ENCODE measurements around the gene ISL2.

ISL2 gene

GRCh38 chr15:76328106-76328696 is 8.4 kb upstream of the ISL2 start:
- DNase-seq, result no peak

GRCh38 chr15:76328958-76329357 is 7.6 kb upstream of the ISL2 start:
- no peak for DNase-seq

- DNase-seq, result peak; percentile 58 to 62
Measured at GRCh38 chr15:76330080-76330680, 6.4 kb upstream of the ISL2 start.

- no peak for DNase-seq
Measured at GRCh38 chr15:76332796-76333195, 3.8 kb upstream of the ISL2 start.

DNA sequence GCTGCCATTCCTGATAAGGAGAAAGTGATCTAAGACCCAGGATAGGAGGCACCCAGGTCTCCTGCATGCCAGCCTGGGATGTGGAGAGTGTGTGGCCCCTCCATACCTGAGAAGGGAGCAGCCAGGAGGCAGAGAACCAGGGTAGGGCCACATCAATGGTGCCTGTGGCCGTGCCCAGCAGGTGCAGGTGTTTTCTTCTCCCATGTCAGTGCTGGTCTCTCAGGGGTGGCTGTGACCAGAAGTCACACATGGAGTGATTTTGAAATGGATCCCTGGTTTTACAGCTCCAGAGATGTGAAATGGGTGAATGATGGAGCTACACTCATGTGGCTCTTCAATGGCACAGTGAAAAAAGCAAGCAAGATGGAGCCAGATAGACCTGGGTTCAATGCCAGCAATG is 3.3 kb upstream of the ISL2 start:
- DNase-seq, result no peak

DNA sequence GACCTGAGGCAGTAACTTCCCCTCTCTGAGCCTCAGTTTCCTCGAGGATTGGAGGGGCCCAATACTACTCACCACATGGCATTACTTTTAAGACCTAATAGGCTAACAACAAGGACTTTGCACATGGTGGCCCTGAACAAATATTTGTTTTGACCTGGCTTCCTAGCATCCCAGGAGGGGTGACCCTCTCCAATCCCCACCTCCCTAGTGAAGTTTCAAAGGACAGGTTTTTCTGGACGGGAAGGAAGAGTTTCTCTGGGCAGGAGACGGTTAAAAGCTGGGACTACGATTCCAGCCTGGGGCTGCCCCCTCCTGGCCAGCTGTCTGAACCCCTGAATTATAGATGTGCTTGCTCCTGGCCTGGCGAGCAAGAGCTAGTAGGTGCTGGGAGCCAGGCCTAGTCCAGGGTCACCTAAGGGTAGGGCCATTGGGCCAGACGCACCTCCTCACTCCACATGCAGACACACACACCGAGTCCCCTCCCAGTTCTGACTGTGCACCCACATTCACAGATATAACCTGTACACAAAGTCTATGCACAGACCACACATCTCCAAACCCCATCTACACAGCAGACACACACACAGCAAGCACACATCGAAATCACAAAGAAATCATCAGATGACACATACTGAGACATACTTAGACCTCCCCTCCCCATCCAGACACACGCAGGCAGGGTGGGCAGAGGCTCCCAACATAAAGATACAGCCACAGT is 2.7 kb upstream of the ISL2 start:
- peak in 1 of 2 donors; percentile 35 for DNase-seq

GRCh38 chr15:76334438-76335306 is 1.9 kb upstream of the ISL2 start:
- DNase-seq, result no peak

- peak; percentile 46 to 49 for DNase-seq
Measured at GRCh38 chr15:76335307-76336253, 993 bp upstream of the ISL2 start.

GRCh38 chr15:76337059-76337695 is 604 bp downstream of the ISL2 start:
- DNase-seq, result peak; percentile 40 to 53

DNA sequence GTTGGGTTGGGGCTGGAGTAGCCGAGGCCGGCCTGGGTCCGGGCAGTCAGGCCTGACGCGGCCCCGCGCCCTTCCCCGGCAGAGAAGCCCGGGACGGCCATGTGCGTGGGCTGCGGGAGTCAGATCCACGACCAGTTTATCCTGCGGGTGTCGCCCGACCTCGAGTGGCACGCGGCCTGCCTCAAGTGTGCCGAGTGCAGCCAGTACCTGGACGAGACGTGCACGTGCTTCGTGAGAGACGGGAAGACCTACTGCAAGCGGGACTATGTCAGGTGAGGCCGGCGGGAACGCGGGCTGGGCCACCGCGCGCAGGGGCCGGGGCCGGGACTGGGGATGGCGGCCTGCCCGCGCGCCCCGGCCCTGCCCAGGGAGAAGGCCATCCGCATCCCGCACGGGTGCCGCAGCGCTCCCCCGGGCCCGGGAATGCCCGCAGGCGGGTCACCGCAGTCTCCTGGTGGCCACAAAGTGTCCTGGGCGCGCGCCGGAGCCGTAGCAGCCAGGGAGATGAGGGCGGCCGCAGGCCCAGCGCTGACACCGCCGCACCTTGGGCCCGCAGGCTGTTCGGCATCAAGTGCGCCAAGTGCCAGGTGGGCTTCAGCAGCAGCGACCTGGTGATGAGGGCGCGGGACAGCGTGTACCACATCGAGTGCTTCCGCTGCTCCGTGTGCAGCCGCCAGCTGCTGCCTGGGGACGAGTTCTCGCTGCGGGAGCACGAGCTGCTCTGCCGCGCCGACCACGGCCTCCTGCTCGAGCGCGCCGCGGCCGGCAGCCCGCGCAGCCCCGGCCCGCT is 1.3 kb downstream of the ISL2 start:
- no peak for DNase-seq

- DNase-seq, result peak in 1 of 2 donors; percentile 65
Measured at GRCh38 chr15:76338486-76339304, 2.1 kb downstream of the ISL2 start.

DNA sequence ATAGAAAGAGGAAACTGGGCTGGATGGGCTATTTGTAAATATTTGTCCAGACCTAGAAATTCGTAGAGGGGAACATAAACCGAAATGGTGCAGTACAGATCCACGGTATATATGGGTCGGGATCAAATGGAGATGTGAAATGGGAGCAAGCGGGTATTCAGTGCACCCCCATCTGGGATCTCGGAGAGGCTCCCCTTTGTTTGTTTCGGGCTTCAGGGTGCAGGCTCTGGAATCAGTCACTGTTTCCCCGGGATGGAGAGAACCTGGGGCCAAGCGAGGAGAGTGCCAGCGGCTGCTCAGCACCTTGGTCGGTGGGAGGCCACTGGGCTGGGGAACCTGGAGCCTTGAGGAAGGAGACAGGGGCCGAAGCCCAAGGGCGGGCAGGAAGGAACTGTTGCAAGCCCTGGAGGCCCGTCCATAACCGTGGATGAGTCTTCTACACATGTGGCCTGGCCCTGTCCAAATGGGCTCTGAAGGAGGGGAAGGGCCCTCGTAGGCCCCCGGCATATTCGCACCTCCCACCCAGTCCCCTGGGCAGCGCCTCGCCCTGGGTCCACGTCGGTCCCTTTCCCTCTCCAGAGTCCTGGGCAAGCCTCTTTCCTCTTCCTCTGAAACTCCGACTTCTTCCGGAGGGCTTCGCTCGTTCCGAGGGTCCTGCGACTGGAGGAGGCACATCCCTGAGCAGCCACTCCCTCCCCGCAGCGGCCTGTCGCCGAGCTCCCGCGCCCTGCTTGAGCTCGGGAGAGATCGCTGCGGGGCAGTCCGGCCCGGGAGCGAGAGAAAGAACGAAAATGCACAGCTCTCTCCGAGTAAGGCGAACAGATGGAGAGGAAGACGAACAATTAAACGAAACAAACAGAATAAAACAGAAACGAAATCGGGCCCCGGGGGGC is 3.0 kb downstream of the ISL2 start:
- DNase-seq, result peak in 1 of 2 donors; percentile 82

GRCh38 chr15:76340198-76340802 is 3.7 kb downstream of the ISL2 start:
- no peak for DNase-seq

DNA sequence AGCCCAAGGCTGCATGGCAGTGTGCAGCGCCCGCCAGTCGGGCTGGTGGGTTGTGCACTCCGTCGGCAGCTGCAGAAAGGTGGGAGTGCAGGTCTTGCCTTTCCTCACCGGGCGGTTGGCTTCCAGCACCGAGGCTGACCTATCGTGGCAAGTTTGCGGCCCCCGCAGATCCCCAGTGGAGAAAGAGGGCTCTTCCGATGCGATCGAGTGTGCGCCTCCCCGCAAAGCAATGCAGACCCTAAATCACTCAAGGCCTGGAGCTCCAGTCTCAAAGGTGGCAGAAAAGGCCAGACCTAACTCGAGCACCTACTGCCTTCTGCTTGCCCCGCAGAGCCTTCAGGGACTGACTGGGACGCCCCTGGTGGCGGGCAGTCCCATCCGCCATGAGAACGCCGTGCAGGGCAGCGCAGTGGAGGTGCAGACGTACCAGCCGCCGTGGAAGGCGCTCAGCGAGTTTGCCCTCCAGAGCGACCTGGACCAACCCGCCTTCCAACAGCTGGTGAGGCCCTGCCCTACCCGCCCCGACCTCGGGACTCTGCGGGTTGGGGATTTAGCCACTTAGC is 4.3 kb downstream of the ISL2 start:
- no peak for DNase-seq

DNA sequence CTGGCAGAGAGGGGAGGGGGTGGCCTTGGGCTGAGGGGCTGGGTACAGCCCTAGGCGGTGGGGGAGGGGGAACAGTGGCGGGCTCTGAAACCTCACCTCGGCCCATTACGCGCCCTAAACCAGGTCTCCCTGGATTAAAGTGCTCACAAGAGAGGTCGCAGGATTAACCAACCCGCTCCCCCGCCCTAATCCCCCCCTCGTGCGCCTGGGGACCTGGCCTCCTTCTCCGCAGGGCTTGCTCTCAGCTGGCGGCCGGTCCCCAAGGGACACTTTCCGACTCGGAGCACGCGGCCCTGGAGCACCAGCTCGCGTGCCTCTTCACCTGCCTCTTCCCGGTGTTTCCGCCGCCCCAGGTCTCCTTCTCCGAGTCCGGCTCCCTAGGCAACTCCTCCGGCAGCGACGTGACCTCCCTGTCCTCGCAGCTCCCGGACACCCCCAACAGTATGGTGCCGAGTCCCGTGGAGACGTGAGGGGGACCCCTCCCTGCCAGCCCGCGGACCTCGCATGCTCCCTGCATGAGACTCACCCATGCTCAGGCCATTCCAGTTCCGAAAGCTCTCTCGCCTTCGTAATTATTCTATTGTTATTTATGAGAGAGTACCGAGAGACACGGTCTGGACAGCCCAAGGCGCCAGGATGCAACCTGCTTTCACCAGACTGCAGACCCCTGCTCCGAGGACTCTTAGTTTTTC is 4.9 kb downstream of the ISL2 start:
- no peak for DNase-seq

GRCh38 chr15:76342058-76342381 is 5.4 kb downstream of the ISL2 start:
- no peak for DNase-seq
